SK-N-MC (cell line): ENCODE results near the gene LCTL.

Experiments used
- EZH2 ChIP-seq: fragments of 200-600 bp; sonication (generic); IDR thresholded peaks from one replicate; pipeline ENCODE4 v1.6.1; 2017; ENCODE audit warnings: antibody characterized with exemption
- FOXP2 ChIP-seq: optimal IDR thresholded peaks from 2 replicates; pipeline ENCODE3; 2011; ENCODE audit warnings: mild to moderate bottlenecking, moderate library complexity; ENCODE audit not compliant: insufficient read depth; ENCODE audit errors: extremely low read length, control extremely low read depth
- POLR2AphosphoS5 ChIP-seq: IDR thresholded peaks from 2 replicates; pipeline ENCODE4 v1.6.1; 2012; ENCODE audit warnings: mild to moderate bottlenecking, low read depth, low read length, borderline replicate concordance

GRCh38 chr15:66535056-66535455 lies 30.7 kb downstream of the LCTL start:
- no peak for TF ChIP-seq POLR2AphosphoS5
- TF ChIP-seq EZH2, result no peak
- TF ChIP-seq FOXP2, result no peak
